Measurements from ENCODE around the gene GJB4.
"Not testable (repeated sequence)": the region's sequence is repeated elsewhere in the genome, so short reads cannot be mapped to it uniquely, and the experiment has no call there.

Gene GJB4

GRCh38 chr1:34794001-34794789, 34.7 kb downstream of the GJB4 start:
- Mint-ChIP-seq H3K4me3 (no peak overlapping the region), H3K9me3 (no peaks in the 10 kb centered on the region), H3K27ac (no peak overlapping the region), H3K36me3 (ENCODE audit: low read depth) (no peaks in the 10 kb centered on the region), H3K4me1 (ENCODE audit: low read depth) (peaks cover 26% of the 10 kb centered on the region), H3K27me3 (peaks cover 51% of the 10 kb centered on the region)
- no peak for DNase-seq

GRCh38 chr1:34794790-34795180, 35.2 kb downstream of the GJB4 start:
- Mint-ChIP-seq H3K27ac (no peak overlapping the region), H3K36me3 (ENCODE audit: low read depth) (no peaks in the 10 kb centered on the region), H3K9me3 (no peaks in the 10 kb centered on the region), H3K27me3 (peaks cover 48% of the 10 kb centered on the region), H3K4me1 (ENCODE audit: low read depth) (peaks cover 26% of the 10 kb centered on the region), H3K4me3 (no peak overlapping the region)
- DNase-seq, result no peak

GRCh38 chr1:34795916-34796315, 36.4 kb downstream of the GJB4 start:
- Mint-ChIP-seq H3K27ac (no peak overlapping the region), H3K4me3 (no peak overlapping the region), H3K4me1 (ENCODE audit: low read depth) (peaks cover 33% of the 10 kb centered on the region), H3K9me3 (no peaks in the 10 kb centered on the region), H3K36me3 (ENCODE audit: low read depth) (no peaks in the 10 kb centered on the region), H3K27me3 (peaks cover 38% of the 10 kb centered on the region)
- DNase-seq, result no peak

- Mint-ChIP-seq H3K36me3 (ENCODE audit: low read depth) (no peaks in the 10 kb centered on the region), H3K27ac (peak overlapping the region; percentile 51), H3K4me3 (no peak overlapping the region), H3K27me3 (peaks cover 27% of the 10 kb centered on the region), H3K4me1 (ENCODE audit: low read depth) (peaks cover 33% of the 10 kb centered on the region), H3K9me3 (no peaks in the 10 kb centered on the region)
- no peak for DNase-seq
Measured at GRCh38 chr1:34796990-34797389, 37.5 kb downstream of the GJB4 start.

GRCh38 chr1:34800214-34800613, 40.7 kb downstream of the GJB4 start:
- no peaks in the 10 kb centered on the region for H3K27me3 Mint-ChIP-seq
- peaks cover 3% of the 10 kb centered on the region for H3K36me3 Mint-ChIP-seq (ENCODE audit: low read depth)
- no peak for DNase-seq
- peaks cover 29% of the 10 kb centered on the region for H3K4me1 Mint-ChIP-seq (ENCODE audit: low read depth)
- peak overlapping the region; percentile 84 for H3K27ac Mint-ChIP-seq
- H3K9me3 Mint-ChIP-seq, result no peaks in the 10 kb centered on the region
- no peak overlapping the region for H3K4me3 Mint-ChIP-seq

GRCh38 chr1:34803770-34804169, 44.2 kb downstream of the GJB4 start:
- Mint-ChIP-seq H3K9me3 (no peaks in the 10 kb centered on the region), H3K4me3 (no peak overlapping the region), H3K27ac (no peak overlapping the region), H3K27me3 (no peaks in the 10 kb centered on the region), H3K4me1 (ENCODE audit: low read depth) (peaks cover 16% of the 10 kb centered on the region), H3K36me3 (ENCODE audit: low read depth) (peaks cover 3% of the 10 kb centered on the region)
- DNase-seq, result no peak

- no peaks in the 10 kb centered on the region for H3K4me1 Mint-ChIP-seq (ENCODE audit: low read depth)
- H3K4me3 Mint-ChIP-seq, result no peak overlapping the region
- H3K9me3 Mint-ChIP-seq, result peaks cover 6% of the 10 kb centered on the region
- H3K36me3 Mint-ChIP-seq (ENCODE audit: low read depth), result peaks cover 3% of the 10 kb centered on the region
- H3K27ac Mint-ChIP-seq, result no peak overlapping the region
- no peaks in the 10 kb centered on the region for H3K27me3 Mint-ChIP-seq
- no peak for DNase-seq
Measured at GRCh38 chr1:34806396-34806795, 46.9 kb downstream of the GJB4 start.

GRCh38 chr1:34808051-34808810, 48.7 kb downstream of the GJB4 start:
- H3K4me3 Mint-ChIP-seq, result no peak overlapping the region
- H3K4me1 Mint-ChIP-seq (ENCODE audit: low read depth), result no peaks in the 10 kb centered on the region
- H3K27ac Mint-ChIP-seq, result no peak overlapping the region
- no peak for DNase-seq
- H3K9me3 Mint-ChIP-seq, result peaks cover 6% of the 10 kb centered on the region
- peaks cover 3% of the 10 kb centered on the region for H3K36me3 Mint-ChIP-seq (ENCODE audit: low read depth)
- H3K27me3 Mint-ChIP-seq, result no peaks in the 10 kb centered on the region

GRCh38 chr1:34810781-34811180, 51.2 kb downstream of the GJB4 start:
- not testable (repeated sequence) for DNase-seq; H3K4me1 Mint-ChIP-seq (ENCODE audit: low read depth); H3K27me3 Mint-ChIP-seq; H3K4me3 Mint-ChIP-seq; H3K36me3 Mint-ChIP-seq (ENCODE audit: low read depth); H3K9me3 Mint-ChIP-seq; H3K27ac Mint-ChIP-seq

Measured in activated T-cell treated with anti-CD3 and anti-CD28 coated beads, Interleukin-2, amount 50 U/mL, for 24 hours (primary cell).